ENCODE measurements around the gene A1BG. TPM values are rescaled to one million over a fixed set of nuclear protein-coding genes. Genes with fewer than 3 reads are reported as not detected.

The A1BG gene
- total RNA-seq, 1 experiment from 2014 or later: 1.2 TPM

GRCh38 chr19:58399903-58400302 is 46.6 kb upstream of the A1BG start:
- TF ChIP-seq POLR2AphosphoS5 (IDR thresholded peaks at IDR 0.05; ENCODE audit: low read depth, low read length): no peak
- TF ChIP-seq, protein P1, sequence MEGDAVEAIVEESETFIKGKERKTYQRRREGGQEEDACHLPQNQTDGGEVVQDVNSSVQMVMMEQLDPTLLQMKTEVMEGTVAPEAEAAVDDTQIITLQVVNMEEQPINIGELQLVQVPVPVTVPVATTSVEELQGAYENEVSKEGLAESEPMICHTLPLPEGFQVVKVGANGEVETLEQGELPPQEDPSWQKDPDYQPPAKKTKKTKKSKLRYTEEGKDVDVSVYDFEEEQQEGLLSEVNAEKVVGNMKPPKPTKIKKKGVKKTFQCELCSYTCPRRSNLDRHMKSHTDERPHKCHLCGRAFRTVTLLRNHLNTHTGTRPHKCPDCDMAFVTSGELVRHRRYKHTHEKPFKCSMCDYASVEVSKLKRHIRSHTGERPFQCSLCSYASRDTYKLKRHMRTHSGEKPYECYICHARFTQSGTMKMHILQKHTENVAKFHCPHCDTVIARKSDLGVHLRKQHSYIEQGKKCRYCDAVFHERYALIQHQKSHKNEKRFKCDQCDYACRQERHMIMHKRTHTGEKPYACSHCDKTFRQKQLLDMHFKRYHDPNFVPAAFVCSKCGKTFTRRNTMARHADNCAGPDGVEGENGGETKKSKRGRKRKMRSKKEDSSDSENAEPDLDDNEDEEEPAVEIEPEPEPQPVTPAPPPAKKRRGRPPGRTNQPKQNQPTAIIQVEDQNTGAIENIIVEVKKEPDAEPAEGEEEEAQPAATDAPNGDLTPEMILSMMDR (IDR thresholded peaks at IDR 0.05 in 2 of 3, conservative IDR thresholded peaks at IDR 0.05 in 1 of 3; ENCODE audit: borderline replicate concordance in 1 of 3, insufficient read depth in 1 of 3, low read depth in 2 of 3, low read length in 2 of 3): no peak
- TF ChIP-seq, protein P2, sequence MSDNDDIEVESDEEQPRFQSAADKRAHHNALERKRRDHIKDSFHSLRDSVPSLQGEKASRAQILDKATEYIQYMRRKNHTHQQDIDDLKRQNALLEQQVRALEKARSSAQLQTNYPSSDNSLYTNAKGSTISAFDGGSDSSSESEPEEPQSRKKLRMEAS (IDR thresholded peaks at IDR 0.05): no peak
- no peak for TF ChIP-seq ELF1 (IDR thresholded peaks at IDR 0.05; ENCODE audit: borderline replicate concordance, low read depth)
- TF ChIP-seq RAD21 (IDR thresholded peaks at IDR 0.05; ENCODE audit: low read depth): no peak
- no peak for TF ChIP-seq ZFX (IDR thresholded peaks at IDR 0.05)
- TF ChIP-seq CBX3 (IDR thresholded peaks at IDR 0.05; ENCODE audit: low read depth): no peak
- no peak for TF ChIP-seq CEBPB (IDR thresholded peaks at IDR 0.05; ENCODE audit: low read depth)
- TF ChIP-seq EZH2 (IDR thresholded peaks at IDR 0.05): no peak
- TF ChIP-seq JUND (IDR thresholded peaks at IDR 0.05): no peak
- BruUV-seq (replicated peaks): no TSS peak
- Histone ChIP-seq H3K27me3 (ENCODE audit: insufficient read depth, low read length) (no peaks in the 10 kb centered on the region), H3K9ac (ENCODE audit: low read length) (no peak overlapping the region), H3K4me1 (ENCODE audit: control insufficient read depth in 1 of 2, insufficient read depth in 2 of 2, low read length in 2 of 2) (peaks cover 20 to 32% of the 10 kb centered on the region in 2 experiments), H4K20me1 (ENCODE audit: insufficient read depth) (no peaks in the 10 kb centered on the region; the same call in 1 of the 2 replicates), H3K4me3 (replicated peaks in 1 of 2; ENCODE audit: low read depth in 1 of 2, low read length in 2 of 2) (no peak overlapping the region), H2AFZ (ENCODE audit: low read depth, low read length, poor library complexity, severe bottlenecking) (no peak overlapping the region), H3K9me3 (ENCODE audit: control insufficient read depth in 1 of 2, insufficient read depth in 1 of 2, low read depth in 1 of 2, low read length in 2 of 2) (no peaks in the 10 kb centered on the region), H3K4me2 (ENCODE audit: low read length) (no peak overlapping the region), H3K9me2 (ENCODE audit: insufficient read depth) (no peaks in the 10 kb centered on the region), H3K27ac (ENCODE audit: low read depth, low read length) (no peak overlapping the region), H3K79me2 (ENCODE audit: insufficient read depth, low read length) (peaks cover 15% of the 10 kb centered on the region), H3K36me3 (ENCODE audit: control insufficient read depth in 1 of 2, insufficient read depth in 2 of 2, low read length in 2 of 2) (peaks cover 0 to 4% of the 10 kb centered on the region in 2 experiments; a peak in 1 of 4 replicates)
- ChIA-PET CTCF (no interaction called here), POLR2A (no interaction called here), RAD21 (ENCODE audit: low non-redundant PET in 1 of 2, low total read pairs in 2 of 2, uncharacterized antibody in 2 of 2, unreplicated experiment in 2 of 2) (no interaction called here)
- intact Hi-C loops (cut with micrococcal nuclease): no loop called here
- no peak for ATAC-seq
- no peak for DNase-seq (ENCODE audit: low read depth, low spot score)
